ENCODE data around the gene FBXO8. TPM values are rescaled to one million over a fixed set of nuclear protein-coding genes. Genes with fewer than 3 reads are reported as not detected.

The FBXO8 gene
- total RNA-seq, 1 experiment from 2014 or later: 22.1 TPM

DNA sequence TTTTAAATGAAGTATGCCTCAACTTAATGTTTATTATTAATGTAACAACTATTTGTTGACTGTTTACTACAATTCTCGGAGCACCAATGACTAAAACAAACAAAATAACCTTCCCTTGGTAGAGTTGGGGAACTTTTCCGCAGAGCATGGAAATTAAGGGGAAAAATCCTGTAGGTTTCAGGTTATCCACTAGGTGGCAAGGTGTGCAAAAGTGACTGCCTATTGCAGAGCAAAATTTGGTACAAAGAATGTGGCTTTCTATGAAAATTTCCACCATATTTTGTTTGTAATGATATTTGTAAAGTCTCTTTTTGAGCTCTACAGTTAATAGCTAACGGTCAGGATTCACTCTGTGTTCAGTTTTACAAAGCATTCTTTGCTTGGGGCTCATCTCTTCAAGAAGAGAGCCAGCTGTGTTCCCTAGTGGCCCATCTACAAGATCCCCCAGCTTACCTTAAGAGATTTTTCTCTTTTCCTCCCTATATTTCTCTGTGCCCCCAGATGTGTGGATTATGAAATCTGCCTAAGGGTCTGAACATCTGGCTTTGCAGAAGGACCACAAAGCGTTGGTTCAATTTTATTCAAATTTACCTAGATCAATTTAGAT, 61.1 kb downstream of the FBXO8 start:
- no TSS peak for BruUV-seq (replicated peaks)
- no peak overlapping the region for H3K4me3 Mint-ChIP-seq (ENCODE audit: unreplicated experiment)
- ChIA-PET POLR2A (no interaction called here), CTCF (interaction anchor here (0.5 to 8.0 kb wide), 27 partner anchors 9 to 935 kb away, joined by 3 to 65 read pairs (median 4); no protein-coding TSS in a partner anchor)
- H3K4me1 Mint-ChIP-seq (ENCODE audit: insufficient read depth, unreplicated experiment): no peaks in the 10 kb centered on the region
- no peak overlapping the region for H3K27ac Mint-ChIP-seq (ENCODE audit: low read depth, unreplicated experiment)
- H3K36me3 Mint-ChIP-seq (ENCODE audit: insufficient read depth, unreplicated experiment): peaks cover 2% of the 10 kb centered on the region
- intact Hi-C loops (cut with micrococcal nuclease): loop anchor here (1.0 kb wide), 4 partner anchors 61 to 492 kb away; partner anchors contain the start of genes CEP44 and FBXO8
- TF ChIP-seq, protein P1, sequence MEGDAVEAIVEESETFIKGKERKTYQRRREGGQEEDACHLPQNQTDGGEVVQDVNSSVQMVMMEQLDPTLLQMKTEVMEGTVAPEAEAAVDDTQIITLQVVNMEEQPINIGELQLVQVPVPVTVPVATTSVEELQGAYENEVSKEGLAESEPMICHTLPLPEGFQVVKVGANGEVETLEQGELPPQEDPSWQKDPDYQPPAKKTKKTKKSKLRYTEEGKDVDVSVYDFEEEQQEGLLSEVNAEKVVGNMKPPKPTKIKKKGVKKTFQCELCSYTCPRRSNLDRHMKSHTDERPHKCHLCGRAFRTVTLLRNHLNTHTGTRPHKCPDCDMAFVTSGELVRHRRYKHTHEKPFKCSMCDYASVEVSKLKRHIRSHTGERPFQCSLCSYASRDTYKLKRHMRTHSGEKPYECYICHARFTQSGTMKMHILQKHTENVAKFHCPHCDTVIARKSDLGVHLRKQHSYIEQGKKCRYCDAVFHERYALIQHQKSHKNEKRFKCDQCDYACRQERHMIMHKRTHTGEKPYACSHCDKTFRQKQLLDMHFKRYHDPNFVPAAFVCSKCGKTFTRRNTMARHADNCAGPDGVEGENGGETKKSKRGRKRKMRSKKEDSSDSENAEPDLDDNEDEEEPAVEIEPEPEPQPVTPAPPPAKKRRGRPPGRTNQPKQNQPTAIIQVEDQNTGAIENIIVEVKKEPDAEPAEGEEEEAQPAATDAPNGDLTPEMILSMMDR (IDR thresholded peaks at IDR 0.05; ENCODE audit: unreplicated experiment): peak; percentile 58
- H3K9me3 Mint-ChIP-seq (ENCODE audit: unreplicated experiment): no peaks in the 10 kb centered on the region
- no peaks in the 10 kb centered on the region for H3K27me3 Mint-ChIP-seq (ENCODE audit: insufficient read depth, unreplicated experiment)
- DNase-seq (ENCODE audit: unreplicated experiment): peak; percentile 52

DNA sequence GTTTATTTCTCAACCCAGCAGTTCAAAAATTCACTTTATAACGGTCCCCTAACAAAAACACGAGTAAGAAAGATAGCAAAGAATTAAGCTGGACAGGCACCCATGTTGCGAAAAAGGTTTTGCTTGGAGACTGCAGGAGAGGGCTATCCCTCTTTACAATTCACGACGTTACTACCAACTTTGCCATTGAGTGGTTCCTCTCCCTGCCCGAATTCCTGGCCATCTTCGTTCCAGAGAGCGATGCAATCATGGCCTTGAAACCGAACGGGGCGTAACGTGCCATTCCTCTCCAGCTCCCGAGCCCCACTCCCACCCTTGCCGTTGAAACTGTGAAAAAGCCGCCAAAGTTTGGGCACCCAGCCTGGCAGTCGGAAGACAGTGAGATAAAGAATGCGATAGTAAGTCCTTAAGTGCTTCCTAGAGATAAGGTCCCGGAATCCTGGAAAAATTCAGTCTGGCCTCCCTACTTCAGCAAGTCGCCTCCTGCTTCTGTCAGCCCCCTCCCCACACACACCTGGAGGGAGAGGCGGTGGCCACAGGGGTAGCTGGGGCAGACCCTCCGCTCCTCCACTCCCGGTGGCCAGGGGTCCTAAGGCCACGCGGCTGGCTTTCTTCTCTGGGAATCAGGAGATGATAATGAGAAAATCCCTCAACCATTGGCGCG, 65.2 kb downstream of the FBXO8 start:
- H3K36me3 Mint-ChIP-seq (ENCODE audit: insufficient read depth, unreplicated experiment): no peaks in the 10 kb centered on the region
- no peak overlapping the region for H3K4me3 Mint-ChIP-seq (ENCODE audit: unreplicated experiment)
- BruUV-seq (replicated peaks): no TSS peak
- DNase-seq (ENCODE audit: unreplicated experiment): no peak
- TF ChIP-seq, protein P1 (IDR thresholded peaks at IDR 0.05; ENCODE audit: unreplicated experiment): no peak
- ChIA-PET POLR2A (interaction anchor here (1.2 kb wide), 1 partner anchor 23 kb away, joined by 3 read pairs; no protein-coding TSS in a partner anchor), CTCF (interaction anchor here (0.7 to 1.9 kb wide), 2 partner anchors 34 to 101 kb away, joined by 4 to 7 read pairs; no protein-coding TSS in a partner anchor)
- intact Hi-C loops (cut with micrococcal nuclease): no loop called here
- no peak overlapping the region for H3K27ac Mint-ChIP-seq (ENCODE audit: low read depth, unreplicated experiment)
- peaks cover 6% of the 10 kb centered on the region for H3K4me1 Mint-ChIP-seq (ENCODE audit: insufficient read depth, unreplicated experiment)
- peaks cover 13% of the 10 kb centered on the region for H3K27me3 Mint-ChIP-seq (ENCODE audit: insufficient read depth, unreplicated experiment)
- H3K9me3 Mint-ChIP-seq (ENCODE audit: unreplicated experiment): no peaks in the 10 kb centered on the region

DNA sequence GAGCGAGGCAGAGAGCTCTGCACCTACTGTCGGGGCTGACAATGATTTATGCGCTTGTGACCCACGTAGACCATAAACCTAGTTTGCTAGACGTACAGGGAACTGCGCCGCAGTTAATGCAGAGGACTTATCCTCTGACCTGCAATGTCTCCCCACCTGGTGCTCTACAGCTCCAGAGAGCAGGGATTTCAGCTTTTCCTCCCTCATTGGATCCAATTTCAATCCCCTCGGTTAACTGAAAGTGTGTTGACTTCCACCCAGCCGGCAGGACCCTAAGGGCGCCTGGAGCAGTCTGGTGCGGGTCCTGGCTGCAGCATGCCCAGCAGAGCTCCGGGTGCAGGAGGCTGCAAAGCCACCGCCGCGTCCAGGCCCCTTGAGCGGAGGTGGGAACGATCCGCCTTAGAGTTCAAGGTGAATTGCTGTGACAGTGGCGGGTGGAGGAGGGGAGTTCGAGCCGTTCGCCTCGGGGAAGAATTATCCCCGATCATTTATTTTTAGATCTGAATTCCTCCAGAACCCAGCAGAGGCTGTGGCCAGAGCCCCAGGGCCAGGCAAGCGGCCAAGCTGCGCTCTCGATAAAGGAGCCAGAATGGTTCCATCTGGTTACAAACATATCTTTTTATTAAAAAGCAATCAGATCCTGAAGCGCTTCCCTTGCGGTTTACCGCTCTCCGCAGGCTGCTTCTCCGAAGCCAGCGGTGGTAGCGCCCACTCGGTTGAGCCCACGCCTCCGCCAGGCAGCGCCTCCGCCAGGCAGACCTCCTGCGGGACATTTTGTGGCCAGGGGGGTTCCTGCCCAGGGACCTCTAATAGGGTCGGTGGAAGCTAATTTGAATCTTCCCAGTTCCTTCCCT, 66.0 kb downstream of the FBXO8 start:
- H3K9me3 Mint-ChIP-seq (ENCODE audit: unreplicated experiment): no peaks in the 10 kb centered on the region
- H3K4me1 Mint-ChIP-seq (ENCODE audit: insufficient read depth, unreplicated experiment): peaks cover 6% of the 10 kb centered on the region
- ChIA-PET POLR2A (interaction anchor here (1.2 kb wide), 1 partner anchor 24 kb away, joined by 3 read pairs; no protein-coding TSS in a partner anchor), CTCF (interaction anchor here (0.6 to 1.9 kb wide), 2 partner anchors 101 to 102 kb away, joined by 3 to 7 read pairs; no protein-coding TSS in a partner anchor)
- peaks cover 13% of the 10 kb centered on the region for H3K27me3 Mint-ChIP-seq (ENCODE audit: insufficient read depth, unreplicated experiment)
- peak overlapping the region; percentile 16 for H3K4me3 Mint-ChIP-seq (ENCODE audit: unreplicated experiment)
- no peaks in the 10 kb centered on the region for H3K36me3 Mint-ChIP-seq (ENCODE audit: insufficient read depth, unreplicated experiment)
- intact Hi-C loops (cut with micrococcal nuclease): no loop called here
- no peak for DNase-seq (ENCODE audit: unreplicated experiment)
- no TSS peak for BruUV-seq (replicated peaks)
- H3K27ac Mint-ChIP-seq (ENCODE audit: low read depth, unreplicated experiment): no peak overlapping the region
- TF ChIP-seq, protein P1 (IDR thresholded peaks at IDR 0.05; ENCODE audit: unreplicated experiment): no peak

All from MCF 10A (cell line).